Measurements from ENCODE around the gene UNC13D. TPM values are rescaled to one million over a fixed set of nuclear protein-coding genes. Genes with fewer than 3 reads are reported as not detected.

Gene UNC13D
- total RNA-seq, 1 experiment from 2014 or later: 9.0 TPM

DNA sequence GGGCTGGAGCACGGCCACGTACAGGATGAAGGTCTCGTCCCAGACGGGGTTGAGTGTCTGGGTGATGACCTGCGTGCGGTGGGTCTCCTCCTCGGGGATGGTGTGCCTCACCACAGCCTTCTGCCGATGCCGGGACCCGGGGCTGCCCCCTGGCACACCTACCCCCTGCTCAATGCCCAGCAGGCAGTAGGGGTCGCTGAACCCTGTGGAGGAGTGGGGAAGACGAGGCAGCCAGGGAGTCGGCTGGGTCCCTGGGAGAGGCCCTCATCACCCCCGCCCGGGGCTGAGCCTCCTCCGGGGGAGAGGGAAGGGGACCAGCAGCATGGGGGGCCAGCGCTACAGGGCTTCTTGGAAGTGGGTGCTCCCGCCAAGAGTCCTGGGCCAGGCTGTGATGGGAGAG, 1.8 kb downstream of the UNC13D start:
- H3K4me3 Mint-ChIP-seq (ENCODE audit: unreplicated experiment): no peak overlapping the region
- Histone ChIP-seq H3K27me3 (replicated peaks; ENCODE audit: control insufficient read depth, insufficient read depth, low read length) (no peaks in the 10 kb centered on the region), H3K4me1 (peaks cover 38% of the 10 kb centered on the region), H3K4me3 (ENCODE audit: low read depth, low read length) (no peak overlapping the region), H3K9me3 (no peaks in the 10 kb centered on the region), H3K36me3 (ENCODE audit: control insufficient read depth, insufficient read depth, low read length) (no peaks in the 10 kb centered on the region; the same call in 1 of the 2 replicates)
- no peaks in the 10 kb centered on the region for H3K9me3 Mint-ChIP-seq (ENCODE audit: unreplicated experiment)
- peak overlapping the region; percentile 36 for H3K27ac Mint-ChIP-seq (ENCODE audit: unreplicated experiment)
- TF ChIP-seq, protein P1, sequence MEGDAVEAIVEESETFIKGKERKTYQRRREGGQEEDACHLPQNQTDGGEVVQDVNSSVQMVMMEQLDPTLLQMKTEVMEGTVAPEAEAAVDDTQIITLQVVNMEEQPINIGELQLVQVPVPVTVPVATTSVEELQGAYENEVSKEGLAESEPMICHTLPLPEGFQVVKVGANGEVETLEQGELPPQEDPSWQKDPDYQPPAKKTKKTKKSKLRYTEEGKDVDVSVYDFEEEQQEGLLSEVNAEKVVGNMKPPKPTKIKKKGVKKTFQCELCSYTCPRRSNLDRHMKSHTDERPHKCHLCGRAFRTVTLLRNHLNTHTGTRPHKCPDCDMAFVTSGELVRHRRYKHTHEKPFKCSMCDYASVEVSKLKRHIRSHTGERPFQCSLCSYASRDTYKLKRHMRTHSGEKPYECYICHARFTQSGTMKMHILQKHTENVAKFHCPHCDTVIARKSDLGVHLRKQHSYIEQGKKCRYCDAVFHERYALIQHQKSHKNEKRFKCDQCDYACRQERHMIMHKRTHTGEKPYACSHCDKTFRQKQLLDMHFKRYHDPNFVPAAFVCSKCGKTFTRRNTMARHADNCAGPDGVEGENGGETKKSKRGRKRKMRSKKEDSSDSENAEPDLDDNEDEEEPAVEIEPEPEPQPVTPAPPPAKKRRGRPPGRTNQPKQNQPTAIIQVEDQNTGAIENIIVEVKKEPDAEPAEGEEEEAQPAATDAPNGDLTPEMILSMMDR (IDR thresholded peaks at IDR 0.05; ENCODE audit: insufficient read depth in 1 of 2, low read depth in 1 of 2, low read length in 1 of 2, severe bottlenecking in 1 of 2, unreplicated experiment in 1 of 2): no peak
- CTCF ChIA-PET: interaction anchor here (1.2 kb wide), 1 partner anchor 78 kb away, joined by 3 read pairs; the partner anchor contains the start of gene GALK1
- peaks cover 14% of the 10 kb centered on the region for H3K4me1 Mint-ChIP-seq (ENCODE audit: low read depth, unreplicated experiment)
- DNase-seq: no peak
- POLR2A ChIA-PET: no interaction called here
- intact Hi-C loops (cut with micrococcal nuclease; ENCODE audit: unreplicated experiment): no loop called here
- H3K27me3 Mint-ChIP-seq (ENCODE audit: insufficient read depth, unreplicated experiment): no peaks in the 10 kb centered on the region
- no TSS peak for BruUV-seq (replicated peaks)
- H3K36me3 Mint-ChIP-seq (ENCODE audit: insufficient read depth, unreplicated experiment): peaks cover 16% of the 10 kb centered on the region

DNA sequence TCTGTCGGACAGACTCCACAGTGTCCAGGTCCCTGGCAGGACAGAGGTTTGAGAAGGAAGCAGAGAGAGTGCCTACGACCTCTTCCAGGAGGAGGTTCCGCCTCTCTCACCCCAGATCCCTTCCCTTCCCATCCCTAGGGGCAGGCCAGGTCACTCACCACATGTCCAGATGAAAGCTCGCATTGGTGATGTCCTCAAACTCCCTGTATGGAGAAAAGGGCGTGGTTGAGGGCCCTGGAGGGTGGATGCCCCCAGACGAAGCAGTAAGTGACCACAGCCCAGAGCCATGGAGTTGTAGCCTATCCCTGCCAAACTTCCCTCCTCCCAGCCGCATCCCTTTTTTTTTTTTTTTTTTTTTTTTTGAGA, 3.4 kb downstream of the UNC13D start:
- ChIA-PET POLR2A (interaction anchor here (0.6 kb wide), 1 partner anchor 13 kb away, joined by 7 read pairs; no protein-coding TSS in a partner anchor), CTCF (interaction anchor here (0.6 to 0.8 kb wide), 6 partner anchors 13 to 1593 kb away, joined by 3 to 10 read pairs (median 4); no protein-coding TSS in a partner anchor)
- intact Hi-C loops (cut with micrococcal nuclease; ENCODE audit: unreplicated experiment): no loop called here

DNA sequence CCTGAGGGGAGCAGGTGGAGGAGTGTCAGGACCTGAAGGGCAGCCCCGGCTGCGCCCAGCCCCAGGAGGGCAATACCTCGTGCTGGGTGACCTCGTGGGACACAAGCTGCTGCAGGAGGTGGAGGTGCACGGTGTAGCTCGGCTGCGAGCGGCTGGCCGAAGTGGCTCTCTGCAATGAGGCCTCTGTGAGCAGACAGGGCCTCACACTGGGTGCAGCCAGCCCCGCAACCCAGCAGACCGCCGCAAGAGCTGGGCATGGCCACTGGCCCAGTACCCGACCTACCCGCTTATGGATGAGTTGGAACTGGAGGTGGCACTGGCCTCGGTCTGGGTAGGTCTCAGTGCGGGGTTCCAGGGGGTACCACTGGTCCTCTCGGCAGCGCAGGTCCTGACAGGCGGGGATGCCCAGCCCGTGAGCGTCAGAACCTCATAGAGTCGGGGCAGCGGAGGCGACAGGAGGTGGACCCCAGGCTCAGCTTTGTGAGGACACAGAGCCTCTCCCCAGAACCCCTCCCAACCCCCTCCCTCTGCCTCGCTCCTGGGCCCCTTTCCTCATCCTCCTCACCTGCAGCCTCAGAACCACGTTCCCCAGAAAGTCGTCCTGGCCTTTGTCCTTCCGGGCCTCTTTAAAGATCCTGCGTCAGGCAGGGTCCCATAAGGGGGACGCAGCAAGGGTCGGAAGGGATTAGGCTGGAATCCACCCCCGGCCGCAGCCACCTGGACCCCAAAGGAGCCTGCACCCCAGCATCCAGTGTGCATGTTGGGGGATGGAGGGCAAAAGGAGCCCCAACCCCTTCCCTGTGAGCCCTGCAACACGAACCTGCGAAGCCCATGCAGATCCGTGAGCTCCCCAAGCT, 4.0 kb downstream of the UNC13D start:
- no peak for DNase-seq
- Histone ChIP-seq H3K4me3 (ENCODE audit: low read depth, low read length) (no peak overlapping the region), H3K27me3 (replicated peaks; ENCODE audit: control insufficient read depth, insufficient read depth, low read length) (no peaks in the 10 kb centered on the region), H3K4me1 (peaks cover 16% of the 10 kb centered on the region), H3K9me3 (no peaks in the 10 kb centered on the region), H3K36me3 (ENCODE audit: control insufficient read depth, insufficient read depth, low read length) (no peaks in the 10 kb centered on the region)
- no peaks in the 10 kb centered on the region for H3K36me3 Mint-ChIP-seq (ENCODE audit: insufficient read depth, unreplicated experiment)
- H3K4me3 Mint-ChIP-seq (ENCODE audit: unreplicated experiment): no peak overlapping the region
- H3K27me3 Mint-ChIP-seq (ENCODE audit: insufficient read depth, unreplicated experiment): no peaks in the 10 kb centered on the region
- CTCF ChIA-PET: interaction anchor here (0.6 to 1.1 kb wide), 3 partner anchors 10 to 15 kb away, joined by 4 to 10 read pairs (median 6); no protein-coding TSS in a partner anchor
- POLR2A ChIA-PET: interaction anchor here (0.6 kb wide), 3 partner anchors 14 to 60 kb away, joined by 5 to 7 read pairs (median 5); no protein-coding TSS in a partner anchor
- H3K4me1 Mint-ChIP-seq (ENCODE audit: low read depth, unreplicated experiment): peaks cover under 1% of the 10 kb centered on the region
- BruUV-seq (replicated peaks): no TSS peak
- H3K9me3 Mint-ChIP-seq (ENCODE audit: unreplicated experiment): no peaks in the 10 kb centered on the region
- H3K27ac Mint-ChIP-seq (ENCODE audit: unreplicated experiment): no peak overlapping the region
- TF ChIP-seq, protein P1 (IDR thresholded peaks at IDR 0.05; ENCODE audit: insufficient read depth in 1 of 2, low read depth in 1 of 2, low read length in 1 of 2, severe bottlenecking in 1 of 2, unreplicated experiment in 1 of 2): no peak
- intact Hi-C loops (cut with micrococcal nuclease; ENCODE audit: unreplicated experiment): no loop called here

More for the DNA sequence above, 3.4 kb downstream of the UNC13D start:
- Histone ChIP-seq H3K36me3 (ENCODE audit: control insufficient read depth, insufficient read depth, low read length) (no peaks in the 10 kb centered on the region), H3K9me3 (no peaks in the 10 kb centered on the region), H3K4me3 (ENCODE audit: low read depth, low read length) (no peak overlapping the region), H3K27me3 (replicated peaks; ENCODE audit: control insufficient read depth, insufficient read depth, low read length) (no peaks in the 10 kb centered on the region), H3K4me1 (peaks cover 22% of the 10 kb centered on the region)
- no peaks in the 10 kb centered on the region for H3K9me3 Mint-ChIP-seq (ENCODE audit: unreplicated experiment)
- no TSS peak for BruUV-seq (replicated peaks)
- H3K27ac Mint-ChIP-seq (ENCODE audit: unreplicated experiment): no peak overlapping the region
- H3K36me3 Mint-ChIP-seq (ENCODE audit: insufficient read depth, unreplicated experiment): no peaks in the 10 kb centered on the region
- no peak for DNase-seq
- no peaks in the 10 kb centered on the region for H3K27me3 Mint-ChIP-seq (ENCODE audit: insufficient read depth, unreplicated experiment)
- H3K4me3 Mint-ChIP-seq (ENCODE audit: unreplicated experiment): no peak overlapping the region
- TF ChIP-seq, protein P1 (IDR thresholded peaks at IDR 0.05; ENCODE audit: insufficient read depth in 1 of 2, low read depth in 1 of 2, low read length in 1 of 2, severe bottlenecking in 1 of 2, unreplicated experiment in 1 of 2): no peak
- H3K4me1 Mint-ChIP-seq (ENCODE audit: low read depth, unreplicated experiment): peaks cover 6% of the 10 kb centered on the region
